ENCODE results near the gene TMEM219. TPM values are rescaled to one million over a fixed set of nuclear protein-coding genes. Genes with fewer than 3 reads are reported as not detected.

Gene TMEM219
- total RNA-seq, 6 donors from 2014 or later, result 95.4 to 187 (median 139) TPM

DNA sequence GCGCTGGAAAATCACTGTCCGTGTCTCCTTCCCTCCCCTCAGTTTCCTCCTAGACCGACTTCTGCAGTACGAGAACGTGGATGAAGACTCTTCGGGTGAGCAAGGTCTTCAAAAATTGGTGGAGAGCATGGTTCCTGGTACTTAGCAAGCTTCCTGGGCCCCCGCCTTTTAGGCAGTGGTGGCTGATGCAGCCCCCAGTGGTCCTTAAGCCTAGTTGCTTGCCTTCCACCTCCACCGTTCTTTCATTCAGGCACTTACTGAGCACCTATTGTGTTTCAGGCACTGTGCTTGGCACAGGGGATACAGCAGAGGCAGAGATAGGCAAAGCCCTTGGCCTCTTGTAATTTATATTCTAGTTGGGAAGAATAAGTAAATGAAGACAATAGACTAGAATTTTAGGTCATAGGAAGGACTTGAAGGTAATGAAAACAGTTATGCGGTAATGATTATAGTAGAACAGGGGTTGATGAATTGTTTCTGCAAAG is 34.9 kb downstream of the TMEM219 start:
- WGBS, 2 donors, result 20 to 25% methylated on average over 9 of the region's 9 CpGs
- TF ChIP-seq POLR2A (IDR thresholded peaks at IDR 0.05) (no peak), POLR2AphosphoS5 (IDR thresholded peaks at IDR 0.05) (no peak), EP300 (IDR thresholded peaks at IDR 0.05) (no peak)
- TF ChIP-seq, protein P1, sequence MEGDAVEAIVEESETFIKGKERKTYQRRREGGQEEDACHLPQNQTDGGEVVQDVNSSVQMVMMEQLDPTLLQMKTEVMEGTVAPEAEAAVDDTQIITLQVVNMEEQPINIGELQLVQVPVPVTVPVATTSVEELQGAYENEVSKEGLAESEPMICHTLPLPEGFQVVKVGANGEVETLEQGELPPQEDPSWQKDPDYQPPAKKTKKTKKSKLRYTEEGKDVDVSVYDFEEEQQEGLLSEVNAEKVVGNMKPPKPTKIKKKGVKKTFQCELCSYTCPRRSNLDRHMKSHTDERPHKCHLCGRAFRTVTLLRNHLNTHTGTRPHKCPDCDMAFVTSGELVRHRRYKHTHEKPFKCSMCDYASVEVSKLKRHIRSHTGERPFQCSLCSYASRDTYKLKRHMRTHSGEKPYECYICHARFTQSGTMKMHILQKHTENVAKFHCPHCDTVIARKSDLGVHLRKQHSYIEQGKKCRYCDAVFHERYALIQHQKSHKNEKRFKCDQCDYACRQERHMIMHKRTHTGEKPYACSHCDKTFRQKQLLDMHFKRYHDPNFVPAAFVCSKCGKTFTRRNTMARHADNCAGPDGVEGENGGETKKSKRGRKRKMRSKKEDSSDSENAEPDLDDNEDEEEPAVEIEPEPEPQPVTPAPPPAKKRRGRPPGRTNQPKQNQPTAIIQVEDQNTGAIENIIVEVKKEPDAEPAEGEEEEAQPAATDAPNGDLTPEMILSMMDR (IDR thresholded peaks at IDR 0.05), result no peak
- peak overlapping the region; percentile 56 to 92 (median 74) for H3K4me3 ChIP-seq
- H3K4me1 ChIP-seq, result peaks cover 21 to 36% (median 29%) of the 10 kb centered on the region in 4 donors
- H3K27me3 ChIP-seq, result no peaks in the 10 kb centered on the region
- no peaks in the 10 kb centered on the region for H3K9me3 ChIP-seq
- DNase-seq, result no peak
- ATAC-seq (ENCODE audit: low FRiP score in 2 of 2), result no peak
- peaks cover 0 to 55% (median 27%) of the 10 kb centered on the region in 4 donors for H3K36me3 ChIP-seq
- peak overlapping the region; percentile 88 to 92 (median 90) for H3K27ac ChIP-seq

DNA sequence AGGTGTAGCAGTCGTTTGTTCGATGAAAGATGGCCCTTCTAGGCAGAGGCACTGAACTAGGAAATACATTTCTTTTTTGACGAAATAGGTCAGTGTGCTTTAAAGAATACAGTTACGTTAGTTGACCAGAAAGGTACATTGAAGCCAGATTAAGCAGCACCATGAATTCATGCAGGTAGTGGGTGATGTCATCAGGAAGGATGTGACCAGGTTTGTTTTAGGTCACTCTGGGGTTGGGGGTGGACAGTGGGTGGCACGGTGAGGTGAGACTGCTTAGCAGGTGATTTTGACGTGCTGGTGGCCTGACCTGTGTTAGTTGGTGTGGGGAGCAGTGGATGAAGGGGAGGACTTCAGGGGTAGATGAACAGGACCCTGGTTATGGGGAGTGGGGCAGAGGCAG is 37.7 kb downstream of the TMEM219 start:
- no peak overlapping the region for H3K4me3 ChIP-seq
- H3K27me3 ChIP-seq, result no peaks in the 10 kb centered on the region
- no peaks in the 10 kb centered on the region for H3K9me3 ChIP-seq
- H3K36me3 ChIP-seq, result peaks cover 0 to 46% (median 14%) of the 10 kb centered on the region in 4 donors
- TF ChIP-seq POLR2A (IDR thresholded peaks at IDR 0.05), result no peak
- H3K4me1 ChIP-seq, result peaks cover 11 to 22% (median 14%) of the 10 kb centered on the region in 4 donors
- no peak overlapping the region for H3K27ac ChIP-seq
- 89 to 91% methylated on average over 6 of the region's 6 CpGs for WGBS, 2 donors
- no peak for ATAC-seq (ENCODE audit: low FRiP score in 2 of 2)
- DNase-seq, result no peak

DNA sequence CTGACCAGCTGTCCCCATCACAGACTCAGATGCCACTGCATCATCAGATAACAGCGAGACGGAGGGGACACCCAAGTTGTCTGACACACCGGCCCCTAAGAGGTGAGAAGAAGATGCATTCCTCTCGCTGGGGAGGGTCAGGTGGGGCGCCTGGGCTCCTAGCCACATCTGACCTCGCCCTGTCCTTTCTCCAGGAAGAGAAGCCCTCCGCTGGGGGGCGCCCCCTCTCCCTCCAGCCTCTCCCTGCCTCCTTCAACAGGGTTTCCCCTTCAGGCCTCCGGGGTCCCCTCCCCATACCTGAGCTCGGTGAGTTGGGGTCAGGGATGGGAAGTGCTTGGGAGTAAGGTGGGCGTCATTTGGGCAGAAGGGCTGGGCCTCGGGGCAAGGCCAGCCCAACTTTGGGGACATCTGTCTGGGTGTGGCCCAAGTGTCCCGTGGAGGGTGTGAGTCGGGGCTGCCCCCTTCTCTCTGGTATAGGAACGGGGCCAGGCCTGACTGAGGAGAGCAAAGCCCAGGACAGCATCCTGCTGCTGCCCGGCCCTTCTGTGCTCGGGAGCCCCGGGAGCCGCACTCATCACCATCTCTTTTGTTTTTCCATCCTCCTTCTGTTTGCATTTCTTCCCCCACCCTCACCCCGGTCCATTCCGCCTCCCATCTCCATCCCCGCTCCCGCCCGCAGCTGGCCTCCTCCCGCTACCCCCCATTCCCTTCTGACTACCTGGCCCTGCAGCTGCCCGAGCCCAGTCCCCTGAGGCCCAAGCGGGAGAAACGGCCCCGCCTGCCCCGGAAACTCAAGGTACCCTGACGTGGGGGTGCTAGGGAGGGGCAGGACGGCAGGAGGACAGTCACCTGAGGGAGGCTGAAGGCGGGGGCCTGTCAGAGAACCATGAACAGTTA is 39.1 kb downstream of the TMEM219 start:
- H3K4me3 ChIP-seq, result no peak overlapping the region
- 89 to 92% methylated on average over 24 to 33 of the region's 33 CpGs for WGBS, 2 donors
- H3K27me3 ChIP-seq, result no peaks in the 10 kb centered on the region
- H3K4me1 ChIP-seq, result peaks cover 8 to 29% (median 18%) of the 10 kb centered on the region in 4 donors
- ATAC-seq (ENCODE audit: low FRiP score in 2 of 2), result no peak
- H3K27ac ChIP-seq, result no peak overlapping the region
- DNase-seq, result peak in 1 of 2 donors; percentile 69
- TF ChIP-seq, protein P1 (IDR thresholded peaks at IDR 0.05), result no peak
- TF ChIP-seq EP300 (IDR thresholded peaks at IDR 0.05) (no peak), POLR2A (IDR thresholded peaks at IDR 0.05) (no peak), POLR2AphosphoS5 (IDR thresholded peaks at IDR 0.05) (no peak)
- H3K9me3 ChIP-seq, result no peaks in the 10 kb centered on the region
- H3K36me3 ChIP-seq, result peaks cover 0 to 46% (median 14%) of the 10 kb centered on the region in 4 donors

DNA sequence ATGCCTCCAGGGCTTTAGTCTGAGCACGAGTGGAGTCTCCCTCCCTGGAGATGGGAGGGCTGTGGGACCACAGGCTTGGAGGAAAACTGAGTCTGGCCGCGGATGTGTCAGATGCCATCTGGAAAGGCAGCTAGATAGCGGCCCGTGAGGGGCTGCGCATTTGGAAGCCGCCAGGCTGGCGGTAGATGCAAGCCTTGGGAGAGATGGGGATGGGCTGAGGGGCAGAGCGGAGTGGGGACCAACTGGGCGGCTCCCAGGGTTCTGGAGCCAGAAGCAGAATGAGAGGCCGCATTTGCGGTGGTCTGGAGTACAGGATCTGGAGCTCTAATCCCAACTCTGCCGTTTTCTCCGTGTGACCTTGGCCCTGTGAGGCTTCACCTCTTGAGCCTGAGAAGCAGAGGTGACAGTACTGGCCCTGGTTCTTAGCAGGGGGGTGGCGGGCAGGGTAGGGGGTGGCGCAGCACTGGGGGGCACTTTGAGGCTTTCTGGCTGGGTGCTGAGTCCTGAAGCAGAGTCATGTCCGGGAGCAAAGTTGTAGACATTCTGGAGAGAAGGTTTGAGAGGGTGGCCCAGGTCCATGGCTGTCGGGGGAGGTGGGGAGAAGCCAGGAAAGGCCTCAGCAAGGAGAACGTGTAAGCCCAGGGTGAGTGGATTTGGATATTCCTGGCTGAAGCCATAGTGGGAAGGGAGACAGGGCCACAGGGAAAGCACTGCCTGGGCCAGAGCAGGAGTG is 40.9 kb downstream of the TMEM219 start:
- no peak for ATAC-seq (ENCODE audit: low FRiP score in 2 of 2)
- H3K4me3 ChIP-seq, result no peak overlapping the region
- no peaks in the 10 kb centered on the region for H3K27me3 ChIP-seq
- no peak for TF ChIP-seq POLR2A (IDR thresholded peaks at IDR 0.05)
- TF ChIP-seq EP300 (IDR thresholded peaks at IDR 0.05), result no peak
- TF ChIP-seq POLR2AphosphoS5 (IDR thresholded peaks at IDR 0.05), result no peak
- TF ChIP-seq, protein P1 (IDR thresholded peaks at IDR 0.05), result no peak
- no peak for DNase-seq
- H3K4me1 ChIP-seq, result peaks cover 0 to 17% (median 11%) of the 10 kb centered on the region in 4 donors
- H3K36me3 ChIP-seq, result peaks cover 0 to 46% (median 14%) of the 10 kb centered on the region in 4 donors
- 82 to 91% methylated on average over 17 to 19 of the region's 19 CpGs for WGBS, 2 donors
- no peak overlapping the region for H3K27ac ChIP-seq
- no peaks in the 10 kb centered on the region for H3K9me3 ChIP-seq
